H1 (cell line): ENCODE data around the gene NOL3.

Experiments used
- EZH2 ChIP-seq: fragments of 200-600 bp; sonication (generic); IDR thresholded peaks from 2 replicates; pipeline ENCODE4 v1.7.1; 2012; ENCODE audit warnings: low read depth, mild to moderate bottlenecking, moderate library complexity, low read length, inconsistent platforms; ENCODE audit not compliant: severe bottlenecking
- YY1 ChIP-seq: IDR thresholded peaks from 2 replicates; pipeline ENCODE4 v1.6.1; 2011; ENCODE audit warnings: low read depth, mild to moderate bottlenecking, low read length
- TF ChIP-seq, protein P1 (sequence below): IDR thresholded peaks from 2 replicates; pipeline ENCODE4 v1.6.1; 2012; ENCODE audit warnings: low read length, inconsistent platforms
- TF ChIP-seq, protein P2 (sequence below): IDR thresholded peaks from 2 replicates; pipeline ENCODE4 v1.6.1; 2011; ENCODE audit warnings: low read length, improper control_type of control experiment

DNA sequence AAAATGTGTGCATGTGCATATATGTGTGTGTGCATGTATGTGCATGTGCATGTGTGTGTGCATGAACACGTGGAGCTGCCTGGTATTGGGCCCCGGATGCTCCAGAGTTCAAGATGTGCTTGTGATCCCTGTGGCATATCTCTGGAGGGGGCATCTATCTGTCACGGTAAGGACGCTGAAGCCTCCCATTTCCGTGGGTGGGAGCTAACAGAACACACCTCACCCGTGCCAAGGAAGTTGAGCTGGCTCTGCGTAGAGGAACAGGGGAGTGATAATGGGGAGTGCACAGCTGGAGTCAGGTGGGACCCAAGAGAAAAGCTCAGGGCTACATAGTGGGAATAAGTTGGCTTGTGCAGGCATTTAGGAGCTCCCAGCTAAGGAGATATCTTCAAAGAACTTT, 41.3 kb downstream of the NOL3 start:
- no peak for TF ChIP-seq YY1
- TF ChIP-seq, protein P1, sequence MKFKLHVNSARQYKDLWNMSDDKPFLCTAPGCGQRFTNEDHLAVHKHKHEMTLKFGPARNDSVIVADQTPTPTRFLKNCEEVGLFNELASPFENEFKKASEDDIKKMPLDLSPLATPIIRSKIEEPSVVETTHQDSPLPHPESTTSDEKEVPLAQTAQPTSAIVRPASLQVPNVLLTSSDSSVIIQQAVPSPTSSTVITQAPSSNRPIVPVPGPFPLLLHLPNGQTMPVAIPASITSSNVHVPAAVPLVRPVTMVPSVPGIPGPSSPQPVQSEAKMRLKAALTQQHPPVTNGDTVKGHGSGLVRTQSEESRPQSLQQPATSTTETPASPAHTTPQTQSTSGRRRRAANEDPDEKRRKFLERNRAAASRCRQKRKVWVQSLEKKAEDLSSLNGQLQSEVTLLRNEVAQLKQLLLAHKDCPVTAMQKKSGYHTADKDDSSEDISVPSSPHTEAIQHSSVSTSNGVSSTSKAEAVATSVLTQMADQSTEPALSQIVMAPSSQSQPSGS = no peak
- TF ChIP-seq, protein P2, sequence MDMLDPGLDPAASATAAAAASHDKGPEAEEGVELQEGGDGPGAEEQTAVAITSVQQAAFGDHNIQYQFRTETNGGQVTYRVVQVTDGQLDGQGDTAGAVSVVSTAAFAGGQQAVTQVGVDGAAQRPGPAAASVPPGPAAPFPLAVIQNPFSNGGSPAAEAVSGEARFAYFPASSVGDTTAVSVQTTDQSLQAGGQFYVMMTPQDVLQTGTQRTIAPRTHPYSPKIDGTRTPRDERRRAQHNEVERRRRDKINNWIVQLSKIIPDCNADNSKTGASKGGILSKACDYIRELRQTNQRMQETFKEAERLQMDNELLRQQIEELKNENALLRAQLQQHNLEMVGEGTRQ = no peak
- TF ChIP-seq EZH2 = no peak
